Natural killer cell (primary cell): ENCODE measurements around the gene ZNF414. TPM values are rescaled to one million over a fixed set of nuclear protein-coding genes. Genes with fewer than 3 reads are reported as not detected.

Source experiments
- ATAC-seq, 3 donors: fragments of 150-1000 bp in 2 of 3; fragments of 200-7000 bp in 1 of 3; cut with Tn5 transposase; 1 replicate in 1 of 3; 2 replicates in 2 of 3; pipeline ENCODE4 v1.10.0; 2021; ENCODE audit warnings: mild to moderate bottlenecking in 2 of 3, moderate library complexity in 2 of 3
- DNase-seq, 2 donors: peaks; one replicate each; pipeline versions ENCODE4 v3.0.0 to v3.0.0-alpha.2; 2013 to 2021; ENCODE audit warnings: mixed read lengths in 1 of 2
- H3K27ac ChIP-seq: one replicate; pipeline ENCODE4 v1.5.1; 2013; ENCODE audit warnings: mild to moderate bottlenecking, low read length
- H3K27me3 ChIP-seq: one replicate; pipeline ENCODE4 v1.6.1; 2013; ENCODE audit warnings: low read length; ENCODE audit not compliant: control insufficient read depth, insufficient read depth
- H3K36me3 ChIP-seq: one replicate; pipeline ENCODE4 v1.6.1; 2013; ENCODE audit warnings: low read length; ENCODE audit not compliant: control insufficient read depth, insufficient read depth
- H3K4me1 ChIP-seq: one replicate; pipeline ENCODE4 v1.6.1; 2013; ENCODE audit warnings: low read length; ENCODE audit not compliant: control insufficient read depth, insufficient read depth
- H3K4me3 ChIP-seq: one replicate; pipeline ENCODE4 v1.5.1; 2013; ENCODE audit warnings: low read length
- H3K9me3 ChIP-seq: one replicate; pipeline ENCODE4 v1.6.1; 2013; ENCODE audit warnings: low read length; ENCODE audit not compliant: control insufficient read depth, insufficient read depth
- H3K27ac Mint-ChIP-seq, 2 donors: one replicate each; pipeline ENCODE4 v1.8.0; 2022; ENCODE audit warnings: mild to moderate bottlenecking in 2 of 2, mixed read lengths in 2 of 2, moderate library complexity in 1 of 2
- H3K27me3 Mint-ChIP-seq, 2 donors: one replicate each; pipeline ENCODE4 v1.8.0; 2022; ENCODE audit warnings: low read depth in 2 of 2, mixed read lengths in 2 of 2
- H3K36me3 Mint-ChIP-seq: one replicate; pipeline ENCODE4 v1.8.0; 2022; ENCODE audit warnings: mixed read lengths
- H3K4me1 Mint-ChIP-seq, 2 donors: one replicate each; pipeline ENCODE4 v1.8.0; 2022; ENCODE audit warnings: mixed read lengths in 2 of 2
- H3K4me3 Mint-ChIP-seq: one replicate; pipeline ENCODE4 v1.8.0; 2022; ENCODE audit warnings: mild to moderate bottlenecking, moderate library complexity, mixed read lengths
- H3K9me3 Mint-ChIP-seq, 2 donors: one replicate each; pipeline ENCODE4 v1.8.0; 2022; ENCODE audit warnings: mixed read lengths in 2 of 2
- WGBS: methylation state at CpG from one replicate; pipeline ENCODE4 v1.1.7; 2013; ENCODE audit warnings: missing lambda C conversion rate; ENCODE audit not compliant: insufficient coverage; 5-methylcytosine and 5-hydroxymethylcytosine counted together
- intact Hi-C: fragments of 100-400 bp; cut with micrococcal nuclease; formaldehyde crosslinking; loops from one replicate; pipeline ENCODE4 v1.14.2; 2022
- total RNA-seq, 4 donors: library from RNA; stranded (reverse); fragments of 120-200 nt in 1 of 4; gene quantifications; one replicate each; pipeline versions ENCODE4 v1.2.3 to v1.2.4, GENCODE V29; 2013 to 2022
- TF ChIP-seq, protein P1 (sequence below): fragments of 200-600 bp; IDR thresholded peaks from one replicate; pipeline ENCODE4 v1.8.0; 2022; ENCODE audit warnings: antibody characterized with exemption

Gene ZNF414
- total RNA-seq, 3 donors from 2014 or later (not counting 1 experiment from before 2014, with no cell fraction given) = 42.1 to 46.4 (median 42.3) TPM

DNA sequence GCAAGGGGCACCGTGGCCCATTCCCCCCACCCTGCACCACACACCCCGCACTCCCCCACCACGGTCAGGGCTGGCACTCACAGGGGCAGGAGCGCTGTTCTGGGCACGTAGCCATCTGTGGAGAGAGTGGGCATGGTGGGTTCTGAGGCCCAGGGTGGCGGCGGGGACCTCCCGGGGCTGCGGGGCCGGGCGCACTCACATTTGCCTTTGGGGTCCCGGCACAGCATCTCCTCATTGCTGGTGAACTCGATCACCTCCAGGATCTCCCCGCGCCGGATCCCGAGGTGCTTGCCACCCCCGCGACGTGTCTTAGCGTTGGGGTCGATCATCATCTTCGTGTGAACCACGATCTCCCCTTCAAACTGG is 23.6 kb downstream of the ZNF414 start:
- H3K27me3 Mint-ChIP-seq = no peaks in the 10 kb centered on the region
- Histone ChIP-seq H3K27me3 (no peaks in the 10 kb centered on the region), H3K4me3 (no peak overlapping the region), H3K27ac (no peak overlapping the region), H3K9me3 (no peaks in the 10 kb centered on the region), H3K36me3 (peaks cover 29% of the 10 kb centered on the region), H3K4me1 (peaks cover 43% of the 10 kb centered on the region)
- intact Hi-C loops = no loop called here
- no peak overlapping the region for H3K4me3 Mint-ChIP-seq
- no peaks in the 10 kb centered on the region for H3K36me3 Mint-ChIP-seq
- no peaks in the 10 kb centered on the region for H3K9me3 Mint-ChIP-seq
- DNase-seq = no peak
- WGBS = 76% methylated on average over 22 of the region's 24 CpGs
- TF ChIP-seq, protein P1, sequence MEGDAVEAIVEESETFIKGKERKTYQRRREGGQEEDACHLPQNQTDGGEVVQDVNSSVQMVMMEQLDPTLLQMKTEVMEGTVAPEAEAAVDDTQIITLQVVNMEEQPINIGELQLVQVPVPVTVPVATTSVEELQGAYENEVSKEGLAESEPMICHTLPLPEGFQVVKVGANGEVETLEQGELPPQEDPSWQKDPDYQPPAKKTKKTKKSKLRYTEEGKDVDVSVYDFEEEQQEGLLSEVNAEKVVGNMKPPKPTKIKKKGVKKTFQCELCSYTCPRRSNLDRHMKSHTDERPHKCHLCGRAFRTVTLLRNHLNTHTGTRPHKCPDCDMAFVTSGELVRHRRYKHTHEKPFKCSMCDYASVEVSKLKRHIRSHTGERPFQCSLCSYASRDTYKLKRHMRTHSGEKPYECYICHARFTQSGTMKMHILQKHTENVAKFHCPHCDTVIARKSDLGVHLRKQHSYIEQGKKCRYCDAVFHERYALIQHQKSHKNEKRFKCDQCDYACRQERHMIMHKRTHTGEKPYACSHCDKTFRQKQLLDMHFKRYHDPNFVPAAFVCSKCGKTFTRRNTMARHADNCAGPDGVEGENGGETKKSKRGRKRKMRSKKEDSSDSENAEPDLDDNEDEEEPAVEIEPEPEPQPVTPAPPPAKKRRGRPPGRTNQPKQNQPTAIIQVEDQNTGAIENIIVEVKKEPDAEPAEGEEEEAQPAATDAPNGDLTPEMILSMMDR = no peak
- peak overlapping the region; percentile 45 to 47 for H3K27ac Mint-ChIP-seq
- peaks cover 26 to 32% of the 10 kb centered on the region in 2 donors for H3K4me1 Mint-ChIP-seq
- ATAC-seq = no peak

DNA sequence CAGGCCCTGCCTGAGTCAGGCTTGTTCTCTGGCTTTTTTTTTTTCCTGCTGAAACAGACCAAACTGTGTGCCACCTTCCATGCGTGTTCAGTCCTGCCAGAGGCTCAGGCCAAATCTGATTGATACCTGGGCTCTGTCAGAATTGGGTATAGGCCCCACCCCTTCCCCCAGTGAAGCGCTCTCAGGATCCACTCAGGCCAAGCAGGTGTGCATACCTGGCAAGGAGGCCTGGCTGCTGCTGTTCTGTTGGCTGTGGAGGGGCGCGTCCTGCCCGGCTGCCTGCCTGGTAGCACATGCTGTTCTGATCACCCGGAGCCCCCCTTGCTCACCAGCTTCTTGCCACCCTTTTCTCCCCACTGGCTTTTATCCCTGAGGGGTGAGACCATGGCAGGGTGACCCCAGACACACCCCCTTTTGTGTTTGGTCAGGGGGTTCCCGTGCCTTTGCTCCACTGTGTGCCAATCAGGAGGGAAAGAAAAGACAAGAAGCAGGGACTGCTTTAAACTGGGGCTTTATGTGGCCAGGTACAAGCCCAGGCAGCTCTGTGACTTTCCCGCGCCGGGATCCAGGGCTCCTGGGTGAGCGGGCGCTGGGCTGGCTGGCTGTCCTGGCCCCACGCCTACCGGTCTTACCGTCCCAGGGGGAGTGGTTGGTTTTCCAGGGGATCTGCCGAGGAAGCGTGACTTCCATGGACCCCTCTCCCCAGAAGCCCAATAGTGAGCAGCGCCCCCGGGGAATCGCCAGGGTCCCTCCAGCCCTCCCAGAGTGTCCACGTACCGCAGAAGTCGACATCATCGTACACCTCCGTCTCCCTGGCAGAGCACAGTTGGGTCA is 24.2 kb downstream of the ZNF414 start:
- H3K9me3 Mint-ChIP-seq = no peaks in the 10 kb centered on the region
- H3K27me3 Mint-ChIP-seq = no peaks in the 10 kb centered on the region
- H3K4me1 Mint-ChIP-seq = peaks cover 26 to 32% of the 10 kb centered on the region in 2 donors
- peaks cover 34% of the 10 kb centered on the region for H3K36me3 ChIP-seq
- DNase-seq (no peak), ATAC-seq (no peak)
- peaks cover 41% of the 10 kb centered on the region for H3K4me1 ChIP-seq
- H3K36me3 Mint-ChIP-seq = no peaks in the 10 kb centered on the region
- H3K27me3 ChIP-seq = no peaks in the 10 kb centered on the region
- 88% methylated on average over 24 of the region's 25 CpGs for WGBS
- TF ChIP-seq, protein P1 = no peak
- H3K27ac Mint-ChIP-seq = peak overlapping the region; percentile 18 to 29
- no peak overlapping the region for H3K27ac ChIP-seq
- no peak overlapping the region for H3K4me3 ChIP-seq
- intact Hi-C loops = no loop called here
- H3K4me3 Mint-ChIP-seq = peak overlapping the region; percentile 17
- H3K9me3 ChIP-seq = no peaks in the 10 kb centered on the region

- 80% methylated on average over 15 of the region's 15 CpGs for WGBS
- Histone ChIP-seq H3K36me3 (peaks cover 38% of the 10 kb centered on the region), H3K4me1 (peaks cover 29% of the 10 kb centered on the region), H3K9me3 (no peaks in the 10 kb centered on the region), H3K27ac (peak overlapping the region; percentile 62), H3K4me3 (no peak overlapping the region), H3K27me3 (no peaks in the 10 kb centered on the region)
- Mint-ChIP-seq H3K27ac (peak overlapping the region; percentile 86 to 92), H3K9me3 (no peaks in the 10 kb centered on the region), H3K4me1 (peaks cover 26 to 32% of the 10 kb centered on the region in 2 donors), H3K4me3 (peak overlapping the region; percentile 82), H3K27me3 (no peaks in the 10 kb centered on the region), H3K36me3 (no peaks in the 10 kb centered on the region)
- no peak for DNase-seq
- intact Hi-C loops = no loop called here
- TF ChIP-seq, protein P1 = no peak
- ATAC-seq = no peak
These were observed 25.6 kb downstream of the ZNF414 start for GRCh38 chr19:8488365-8488764.
